Stomach (tissue), 9 donors: ENCODE measurements around the gene HSPB6. TPM values are rescaled to one million over a fixed set of nuclear protein-coding genes. Genes with fewer than 3 reads are reported as not detected.

Experiments
- DNase-seq, 2 donors: peaks; one replicate each; pipeline versions ENCODE4 v3.0.0 to v3.0.0-alpha.2; 2013 to 2019
- H3K27ac ChIP-seq, 5 donors: fragments of 200-600 bp in 4 of 5; sonication (generic) in 4 of 5; one replicate each; pipeline ENCODE4 v1.5.1; 2013 to 2019; ENCODE audit warnings: mild to moderate bottlenecking in 1 of 5, moderate library complexity in 1 of 5
- H3K27me3 ChIP-seq, 3 donors: fragments of 200-600 bp; sonication (generic); one replicate each; pipeline ENCODE4 v1.5.1; 2017 to 2019; ENCODE audit warnings: mixed run types in 1 of 3
- H3K36me3 ChIP-seq, 4 donors: fragments of 200-600 bp; sonication (generic); 1 replicate in 3 of 4; 2 replicates in 1 of 4; pipeline ENCODE4 v1.5.1; 2016 to 2019
- H3K4me1 ChIP-seq, 4 donors: fragments of 200-600 bp; sonication (generic); one replicate each; pipeline ENCODE4 v1.5.1; 2016 to 2019
- H3K4me3 ChIP-seq, 4 donors: fragments of 200-600 bp; sonication (generic) in 3 of 4; one replicate each; pipeline ENCODE4 v1.5.1; 2016 to 2019; ENCODE audit warnings: mild to moderate bottlenecking in 1 of 4
- H3K9me3 ChIP-seq, 4 donors: fragments of 200-600 bp; sonication (generic); one replicate each; pipeline ENCODE4 v1.5.1; 2016 to 2019
- CTCF ChIP-seq, 7 experiments: fragments of 450-650 bp in 4 of 7; fragments of 200-600 bp in 3 of 7; sonication (generic) in 3 of 7; IDR thresholded peaks; one replicate each; pipeline ENCODE4 v1.5.1; 2016 to 2019; ENCODE audit warnings: antibody characterized with exemption in 7 of 7, control low read depth in 2 of 7, mild to moderate bottlenecking in 1 of 7
- EP300 ChIP-seq: sonication (generic); formaldehyde crosslinking; IDR thresholded peaks from one replicate; pipeline ENCODE4 v1.6.1; 2017; ENCODE audit warnings: antibody characterized with exemption
- POLR2A ChIP-seq, 4 donors: fragments of 450-650 bp; IDR thresholded peaks; one replicate each; pipeline ENCODE4 v1.6.1; 2016; ENCODE audit warnings: antibody characterized with exemption in 4 of 4, control low read depth in 2 of 4, mild to moderate bottlenecking in 1 of 4, moderate library complexity in 1 of 4
- POLR2AphosphoS5 ChIP-seq, 3 donors: sonication (generic); formaldehyde crosslinking; IDR thresholded peaks; one replicate each; pipeline ENCODE4 v1.6.1; 2016; ENCODE audit warnings: antibody characterized with exemption in 3 of 3
- WGBS, 5 donors: extraction: QIAGEN DNeasy Blood & Tissue Kit in 3 of 5; methylation state at CpG; one replicate each; pipeline versions ENCODE4 v1.1.5 to v1.1.7; 2013 to 2018; 5-methylcytosine and 5-hydroxymethylcytosine counted together
- intact Hi-C: fragments of 100-400 bp; cut with DNase I; formaldehyde crosslinking; loops from one replicate; pipeline ENCODE4 v1.15.1; 2023; ENCODE audit warnings: low total_unique reads
- polyA plus RNA-seq, 3 donors: library from polyadenylated mRNA; stranded (reverse); fragments of 200-250 nt; gene quantifications; one replicate each; pipeline ENCODE4 v1.2.3, GENCODE V29; 2013
- total RNA-seq, 5 donors: library from RNA; depleted of rRNA; stranded (reverse); fragments of >200 nt; gene quantifications; one replicate each; pipeline versions ENCODE4 v1.1.0 to v1.2.3, GENCODE V29; 2014 to 2016
- donor health status: healthy with polysubstance abuse.
- donor health status: Bipolar disorder and iron deficiency.
- donor health status: healthy.

HSPB6 gene
- total and polyA plus RNA-seq, 8 donors: 25.0 to 492 (median 81.0) TPM

GRCh38 chr19:35751839-35752745 is 4.7 kb downstream of the HSPB6 start:
- H3K36me3 ChIP-seq: peaks cover 16 to 38% (median 32%) of the 10 kb centered on the region in 4 donors
- peaks cover 40 to 66% (median 52%) of the 10 kb centered on the region in 4 donors for H3K4me1 ChIP-seq
- H3K27ac ChIP-seq: peak overlapping the region in 1 of 5 donors; percentile 99
- peaks cover 0 to 16% (median 0%) of the 10 kb centered on the region in 3 donors for H3K27me3 ChIP-seq
- TF ChIP-seq POLR2A (IDR thresholded peaks at IDR 0.05) (no peak), POLR2AphosphoS5 (IDR thresholded peaks at IDR 0.05) (no peak), EP300 (no peak), CTCF (IDR thresholded peaks at IDR 0.05) (no peak)
- no peak overlapping the region for H3K4me3 ChIP-seq
- DNase-seq: peak in 1 of 2 donors; percentile 2
- no peaks in the 10 kb centered on the region for H3K9me3 ChIP-seq
- 88 to 92% (median 91%) methylated on average over 11 to 14 of the region's 14 CpGs for WGBS, 5 donors
- intact Hi-C loops: no loop called here

DNA sequence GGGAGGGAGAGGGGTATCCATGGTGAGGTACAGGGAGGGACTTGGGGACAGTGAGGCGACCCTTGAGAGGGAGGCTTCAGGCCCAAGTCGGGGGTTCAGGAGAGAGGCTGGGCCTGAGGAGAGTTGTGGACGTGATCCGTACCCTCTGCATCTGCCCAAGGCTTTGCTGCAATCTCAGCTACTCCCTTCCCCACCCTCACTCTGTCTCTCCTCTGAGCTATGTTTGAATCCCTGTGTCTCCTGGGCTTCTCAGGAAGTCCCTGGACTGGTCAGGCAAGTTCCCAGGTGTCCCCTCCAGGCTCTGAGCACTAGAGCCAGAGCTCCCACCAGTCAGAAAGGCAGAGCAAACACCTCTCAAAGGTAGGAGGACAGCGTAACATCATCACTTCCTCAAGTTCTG is 6.7 kb downstream of the HSPB6 start:
- intact Hi-C loops: no loop called here
- Histone ChIP-seq H3K4me3 (no peak overlapping the region), H3K27me3 (no peaks in the 10 kb centered on the region), H3K4me1 (peaks cover 32 to 61% (median 46%) of the 10 kb centered on the region in 4 donors), H3K36me3 (peaks cover 16 to 38% (median 32%) of the 10 kb centered on the region in 4 donors), H3K27ac (peak overlapping the region in 2 of 5 donors; percentile 6 to 88), H3K9me3 (no peaks in the 10 kb centered on the region)
- TF ChIP-seq EP300 (no peak), CTCF (IDR thresholded peaks at IDR 0.05) (no peak), POLR2A (IDR thresholded peaks at IDR 0.05) (no peak), POLR2AphosphoS5 (IDR thresholded peaks at IDR 0.05) (no peak)
- DNase-seq: peak in 1 of 2 donors; percentile 11
- WGBS, 5 donors: 86 to 98% (median 93%) methylated on average over 4 to 5 of the region's 5 CpGs

DNA sequence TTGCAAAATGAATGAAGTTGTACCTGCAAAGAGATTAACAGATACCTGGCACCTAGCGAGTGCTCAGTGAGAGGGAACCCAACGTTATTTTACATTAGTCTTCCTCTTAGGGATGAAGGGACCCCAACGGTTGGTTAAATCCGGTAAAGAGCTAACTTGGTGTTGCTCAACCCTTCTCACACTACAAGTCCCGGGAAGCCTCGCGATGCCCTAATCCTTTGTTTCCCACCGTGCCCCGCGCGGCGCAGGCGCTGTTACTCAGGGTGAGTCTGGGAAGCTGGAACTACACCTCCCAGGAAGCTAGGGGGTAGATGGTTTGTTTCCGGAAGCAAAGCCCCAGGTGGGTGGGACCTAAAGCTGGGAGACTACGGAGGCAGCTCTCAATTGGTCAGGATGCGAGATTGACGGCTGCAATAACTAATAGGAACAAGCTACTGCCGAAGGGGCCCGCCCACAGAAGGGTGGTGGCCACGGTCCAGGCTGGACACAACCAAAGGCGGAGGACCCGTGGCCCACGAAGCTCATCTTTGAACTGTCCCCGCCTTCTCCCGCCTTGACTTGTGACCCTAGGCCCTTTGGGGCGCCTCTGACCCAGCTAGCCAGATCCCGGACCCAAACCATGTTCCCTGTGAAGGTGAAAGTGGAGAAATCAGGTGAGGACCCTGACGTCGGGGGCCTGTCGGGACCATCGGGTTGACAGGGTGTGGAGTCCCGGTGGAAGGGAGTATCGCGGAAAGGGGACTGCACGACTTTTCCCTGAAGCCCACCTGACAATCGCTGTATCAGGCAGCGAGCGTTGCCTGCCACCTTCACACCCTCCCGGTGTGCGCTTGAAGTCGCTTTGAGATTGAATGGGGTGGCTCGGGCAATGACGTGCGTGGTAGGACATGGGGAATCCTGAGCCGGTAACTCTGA is 8.5 kb downstream of the HSPB6 start, which contains the start of gene LIN37:
LIN37 (plus strand) TSS at position 471 of the 915 bp plus-strand sequence; CDS start at position 620, 149 bp downstream.
- intact Hi-C loops: no loop called here
- WGBS, 5 donors: 0 to 1% (median 0%) methylated on average over 44 to 45 of the region's 45 CpGs
- H3K9me3 ChIP-seq: no peaks in the 10 kb centered on the region
- H3K36me3 ChIP-seq: peaks cover 9 to 25% (median 21%) of the 10 kb centered on the region in 4 donors
- DNase-seq: peak; percentile 99 to 100
- TF ChIP-seq POLR2A (IDR thresholded peaks at IDR 0.05) (peak in 1 of 4 donors; percentile 83), EP300 (no peak), POLR2AphosphoS5 (IDR thresholded peaks at IDR 0.05) (peak; percentile 77 to 93 (median 93)), CTCF (IDR thresholded peaks at IDR 0.05) (peak in 2 of 7 experiments; percentile 32 to 59)
- peak within 1 kb of the TSS; percentile 81 to 97 (median 90) for H3K4me3 ChIP-seq
- H3K27me3 ChIP-seq: no peaks in the 10 kb centered on the region
- peak within 1 kb of the TSS; percentile 74 to 88 (median 86) for H3K27ac ChIP-seq
- H3K4me1 ChIP-seq: peaks cover 32 to 62% (median 46%) of the 10 kb centered on the region in 4 donors

GRCh38 chr19:35746531-35746930 is 10.3 kb downstream of the HSPB6 start:
- intact Hi-C loops: no loop called here
- DNase-seq: no peak
- Histone ChIP-seq H3K9me3 (no peaks in the 10 kb centered on the region), H3K36me3 (peaks cover 0 to 16% (median 10%) of the 10 kb centered on the region in 4 donors), H3K4me1 (peaks cover 32 to 77% (median 49%) of the 10 kb centered on the region in 4 donors), H3K27me3 (no peaks in the 10 kb centered on the region), H3K27ac (peak overlapping the region in 4 of 5 donors; percentile 99 to 100 (median 100)), H3K4me3 (peak overlapping the region in 2 of 4 donors; percentile 82 to 84)
- TF ChIP-seq EP300 (no peak), CTCF (IDR thresholded peaks at IDR 0.05) (no peak), POLR2A (IDR thresholded peaks at IDR 0.05) (no peak), POLR2AphosphoS5 (IDR thresholded peaks at IDR 0.05) (no peak)
- 81 to 95% (median 88%) methylated on average over 4 to 5 of the region's 5 CpGs for WGBS, 5 donors
